ENCODE results near the gene NDC80.

GRCh38 chr18:2629003-2629402, 57.6 kb downstream of the NDC80 start:
- TF ChIP-seq CTCF (IDR thresholded peaks at IDR 0.05) (no peak), POLR2A (IDR thresholded peaks at IDR 0.05) (no peak)

All from vagina (tissue), 2 donors.